Right cardiac atrium (tissue), 5 donors: ENCODE data around the gene MPDZ. TPM values are rescaled to one million over a fixed set of nuclear protein-coding genes. Genes with fewer than 3 reads are reported as not detected.

ENCODE experiments used
- ATAC-seq, 2 donors: fragments of 200-7000 bp; cut with Tn5 transposase; one replicate each; pipeline versions ENCODE4 v1.8.0 to v1.9.1; 2020; ENCODE audit warnings: moderate library complexity in 2 of 2, mild to moderate bottlenecking in 1 of 2
- DNase-seq, 3 donors: peaks; one replicate each; pipeline ENCODE4 v3.0.0-alpha.2; 2020
- H3K27ac ChIP-seq: one replicate; pipeline ENCODE4 v1.5.1; 2013; ENCODE audit warnings: mild to moderate bottlenecking, low read length, control low read depth, moderate library complexity
- H3K27me3 ChIP-seq: one replicate; pipeline ENCODE4 v1.6.1; 2013; ENCODE audit not compliant: control insufficient read depth, insufficient read depth
- H3K4me1 ChIP-seq: one replicate; pipeline ENCODE4 v1.6.1; 2013; ENCODE audit warnings: low read length; ENCODE audit not compliant: control insufficient read depth, insufficient read depth
- H3K4me3 ChIP-seq: one replicate; pipeline ENCODE4 v1.5.1; 2013; ENCODE audit warnings: low read length, control low read depth
- H3K9me3 ChIP-seq: one replicate; pipeline ENCODE4 v1.6.1; 2013; ENCODE audit warnings: low read length; ENCODE audit not compliant: control insufficient read depth
- WGBS: extraction: QIAGEN DNeasy Blood & Tissue Kit; methylation state at CpG from one replicate; pipeline ENCODE4 v1.1.7; 2013; 5-methylcytosine and 5-hydroxymethylcytosine counted together
- intact Hi-C, 4 donors: fragments of 100-400 bp; cut with DNase I; formaldehyde crosslinking; loops; one replicate each; pipeline versions ENCODE4 v1.11.0 to v1.14.0; 2022 to 2023
- polyA plus RNA-seq: library from polyadenylated mRNA; stranded (reverse); fragments of 200-250 nt; gene quantifications from one replicate; pipeline ENCODE4 v1.2.3, GENCODE V29; 2013
- total RNA-seq, 4 donors: library from RNA; stranded (reverse); fragmentation: NEBNext Ultra II Directional; extraction: Animal tissue kit (Norgen Biotek cat#: 25700); gene quantifications; one replicate each; pipeline ENCODE4 v1.2.1, GENCODE V29; 2021
- donor health status: healthy with polysubstance abuse.
- donor health status: DM: no; HTN: yes; CAD: no.
- donor health status: DM: no; HTN: no; CAD: no.
- donor health status: DM: no; HTN: yes; CAD: no; lungs with severe emphysema.
- donor health status: DM: yes; HTN: yes; CAD: no.

The MPDZ gene
- total and polyA plus RNA-seq, 5 donors: 29.1 to 84.3 (median 67.1) TPM

DNA sequence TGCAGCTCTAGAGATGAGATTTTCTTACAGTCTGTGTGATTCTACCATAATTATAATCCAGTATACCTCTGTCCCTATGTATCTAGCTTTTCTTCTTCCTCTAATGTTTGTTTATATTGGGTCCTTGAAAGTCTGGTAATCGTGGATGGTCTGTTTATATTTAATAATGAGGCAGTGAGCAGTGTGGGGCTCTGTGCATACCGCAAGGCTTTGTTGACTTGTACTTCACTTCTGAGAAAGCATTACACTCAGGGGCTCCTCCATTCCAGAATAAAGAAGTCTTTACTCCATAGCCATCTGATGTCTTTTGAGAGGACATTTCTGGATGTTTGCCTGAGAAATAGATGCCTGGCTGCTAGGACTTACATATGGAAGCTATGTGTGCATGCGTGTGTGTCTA lies 4.5 kb upstream of the MPDZ start:
- 69% methylated on average over 3 of the region's 3 CpGs for WGBS
- no peak for ATAC-seq
- DNase-seq: no peak
- Histone ChIP-seq H3K27me3 (no peaks in the 10 kb centered on the region), H3K4me3 (no peak overlapping the region), H3K4me1 (no peaks in the 10 kb centered on the region), H3K9me3 (no peaks in the 10 kb centered on the region), H3K27ac (no peak overlapping the region)
- intact Hi-C loops: no loop called here

- Histone ChIP-seq H3K27me3 (no peaks in the 10 kb centered on the region), H3K27ac (no peak overlapping the region), H3K9me3 (no peaks in the 10 kb centered on the region), H3K4me3 (no peak overlapping the region), H3K4me1 (no peaks in the 10 kb centered on the region)
- no peak for DNase-seq
- intact Hi-C loops: no loop called here
- ATAC-seq: no peak
Measured at GRCh38 chr9:13282998-13283397, 3.5 kb upstream of the MPDZ start.

DNA sequence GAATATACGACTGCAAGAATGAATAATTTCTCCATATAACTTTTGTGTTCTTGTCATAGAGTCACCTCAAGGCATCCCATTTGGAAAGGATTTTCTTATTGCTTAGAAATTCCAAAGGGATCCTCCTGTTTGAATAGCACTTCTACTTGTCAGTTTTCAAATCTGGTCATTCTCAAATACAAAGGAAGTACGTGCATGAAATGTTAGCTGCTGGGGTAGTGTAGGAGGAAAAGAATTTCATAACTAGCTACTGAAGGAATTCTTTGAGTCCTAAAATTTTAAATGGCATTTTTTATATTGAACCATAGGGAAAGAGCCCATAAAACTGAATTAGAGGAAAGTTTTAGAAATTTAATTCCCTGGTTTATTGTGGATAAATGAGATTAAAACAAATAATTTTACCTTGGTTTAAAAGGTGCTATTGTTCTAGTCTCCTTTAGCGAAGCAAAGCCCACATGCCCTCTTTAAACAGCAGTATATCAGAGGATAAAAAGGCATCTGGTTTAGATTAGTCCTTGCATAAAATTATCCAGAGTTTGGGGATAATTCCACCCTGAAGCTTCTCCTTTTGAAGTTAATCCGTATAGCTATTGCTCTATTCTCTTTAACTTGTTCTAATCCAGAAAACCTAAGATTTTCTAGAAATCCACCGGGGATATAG lies 2.0 kb upstream of the MPDZ start:
- H3K9me3 ChIP-seq: no peaks in the 10 kb centered on the region
- no peak for ATAC-seq
- intact Hi-C loops: no loop called here
- no peak overlapping the region for H3K27ac ChIP-seq
- H3K27me3 ChIP-seq: no peaks in the 10 kb centered on the region
- DNase-seq: no peak
- H3K4me1 ChIP-seq: no peaks in the 10 kb centered on the region
- WGBS: 89% methylated on average over 5 of the region's 5 CpGs
- no peak overlapping the region for H3K4me3 ChIP-seq

DNA sequence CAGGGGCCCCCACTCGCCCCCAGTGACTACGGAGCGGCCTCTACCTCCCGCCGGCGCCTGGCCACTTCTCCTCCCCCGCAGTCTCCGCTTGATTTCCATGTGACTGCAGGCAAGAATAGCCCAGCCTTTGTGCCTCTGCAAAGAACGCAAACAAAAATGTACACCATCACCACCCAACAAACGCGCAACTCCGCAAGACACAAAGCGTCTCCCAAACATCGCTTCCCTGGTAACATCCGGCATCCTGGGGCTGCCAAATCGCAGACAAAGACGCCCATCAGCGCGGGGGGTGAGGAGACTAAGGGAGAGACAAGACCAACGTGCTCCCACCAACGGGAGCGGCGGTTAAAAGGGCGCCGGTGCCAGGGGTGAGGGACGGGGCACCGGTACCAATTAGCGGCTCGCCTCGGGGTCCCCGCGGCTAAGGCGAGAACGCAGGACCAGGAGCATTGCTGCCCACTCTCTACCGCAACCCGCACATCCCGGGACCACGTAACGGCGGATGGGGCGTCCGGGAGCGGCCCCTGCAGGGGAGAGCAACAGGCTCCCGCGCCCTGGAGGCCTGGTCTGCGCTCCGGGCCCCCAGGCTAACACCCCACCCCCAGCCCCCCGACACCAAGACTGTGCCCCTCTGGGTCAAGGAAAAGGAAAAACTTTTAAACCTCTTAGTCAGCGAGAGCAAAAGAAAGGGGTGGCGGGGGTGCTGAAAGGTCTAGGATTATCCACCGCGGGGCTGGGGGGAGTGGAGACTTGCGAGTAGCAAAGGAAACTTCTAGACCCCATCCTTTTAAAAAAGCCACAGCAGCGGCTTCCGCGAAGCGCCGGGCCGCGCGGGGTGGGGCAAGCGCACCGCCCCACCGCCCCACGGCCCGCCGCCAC lies 885 bp downstream of the MPDZ start:
- WGBS: under 1% methylated on average over 67 of the region's 67 CpGs
- intact Hi-C loops: no loop called here
- ATAC-seq: peak; percentile 72 to 74

DNA sequence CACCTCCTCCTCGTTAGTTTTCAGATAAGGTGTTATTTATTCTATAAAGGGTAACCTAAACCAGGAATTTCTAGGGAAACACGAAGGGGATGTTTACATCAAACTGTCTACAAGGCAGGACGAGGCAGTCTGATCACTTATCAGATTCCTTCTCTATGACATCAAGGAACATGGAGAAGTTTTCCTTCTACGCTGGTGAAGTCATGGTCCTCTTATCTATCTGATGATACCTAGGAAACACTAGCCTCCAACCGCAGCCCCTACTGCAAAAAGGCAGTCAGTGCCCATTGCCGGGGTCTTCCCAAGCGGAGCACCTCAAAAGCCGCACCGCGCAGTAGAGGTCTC lies 1.5 kb downstream of the MPDZ start:
- H3K4me1 ChIP-seq: peaks cover 2% of the 10 kb centered on the region
- ATAC-seq: peak in 1 of 2 donors; percentile 38

More for the DNA sequence above, 885 bp downstream of the MPDZ start:
- Histone ChIP-seq H3K4me3 (peak overlapping the region; percentile 84), H3K27me3 (no peaks in the 10 kb centered on the region), H3K27ac (peak overlapping the region; percentile 76), H3K9me3 (no peaks in the 10 kb centered on the region), H3K4me1 (peaks cover 2% of the 10 kb centered on the region)
- DNase-seq: peak; percentile 67 to 81 (median 75)

DNA sequence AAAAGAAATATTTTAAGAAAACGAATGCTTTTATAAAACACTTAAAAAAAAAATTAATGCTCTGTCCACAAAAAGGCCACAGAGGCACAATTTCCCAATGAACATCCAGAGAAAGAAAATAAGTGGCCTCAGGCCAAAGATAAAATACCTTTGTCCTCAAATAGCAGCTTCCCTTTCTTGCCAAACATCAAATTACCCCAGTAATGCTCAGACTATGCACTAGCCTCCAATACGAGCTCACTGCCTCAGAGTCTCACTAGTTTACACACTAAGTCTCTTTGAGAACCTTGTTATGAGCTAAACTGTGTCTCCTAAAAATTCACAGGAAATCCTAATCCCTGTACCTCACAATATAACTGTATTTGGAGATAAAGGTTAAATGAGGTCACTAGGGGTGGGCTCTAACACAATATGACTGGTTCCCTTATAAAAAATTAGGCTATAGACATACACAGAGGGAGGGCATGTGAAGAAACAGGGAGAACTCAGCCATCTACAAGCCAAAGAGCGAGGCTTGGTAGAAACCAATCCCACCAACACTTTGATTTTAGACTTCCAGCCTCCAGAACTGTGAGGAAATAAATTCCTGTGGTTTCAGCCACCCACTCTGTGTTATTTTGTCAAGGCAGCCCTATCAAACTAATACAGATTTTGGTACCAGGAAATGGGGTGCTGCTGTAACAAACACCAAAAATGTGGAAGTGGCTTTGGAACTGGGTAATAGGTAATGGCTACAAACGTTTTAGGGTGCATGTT lies 4.4 kb downstream of the MPDZ start:
- WGBS: 40% methylated on average over 4 of the region's 4 CpGs
- ATAC-seq (peak in 1 of 2 donors; percentile 9), DNase-seq (no peak)
- Histone ChIP-seq H3K27ac (peak overlapping the region; percentile 45), H3K27me3 (no peaks in the 10 kb centered on the region), H3K9me3 (no peaks in the 10 kb centered on the region), H3K4me1 (peaks cover 2% of the 10 kb centered on the region), H3K4me3 (no peak overlapping the region)
- intact Hi-C loops: no loop called here

More for the DNA sequence above, 1.5 kb downstream of the MPDZ start:
- Histone ChIP-seq H3K9me3 (no peaks in the 10 kb centered on the region), H3K4me3 (peak overlapping the region; percentile 84), H3K27ac (peak overlapping the region; percentile 76), H3K27me3 (no peaks in the 10 kb centered on the region)
- DNase-seq: no peak
- intact Hi-C loops: no loop called here
- WGBS: 14% methylated on average over 10 of the region's 10 CpGs

DNA sequence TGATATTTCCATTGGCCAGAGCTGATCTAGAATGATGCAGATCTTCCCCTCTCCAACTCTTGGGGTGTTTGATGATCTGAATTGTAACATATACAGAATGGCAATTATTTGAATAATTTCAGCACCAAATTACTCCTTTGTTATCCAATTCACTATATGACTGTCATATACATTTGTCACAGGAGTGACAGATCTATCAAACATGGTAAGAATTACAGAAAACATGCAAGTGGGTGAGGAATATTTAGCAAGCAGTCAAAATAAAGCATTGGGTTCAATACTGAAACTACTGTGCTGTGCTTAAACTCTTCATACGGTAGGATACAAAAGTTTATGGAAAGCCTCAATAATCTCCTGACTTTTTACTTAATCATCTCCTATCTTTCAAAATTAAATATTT lies 8.8 kb downstream of the MPDZ start:
- Histone ChIP-seq H3K4me1 (peaks cover 2% of the 10 kb centered on the region), H3K9me3 (no peaks in the 10 kb centered on the region), H3K27me3 (no peaks in the 10 kb centered on the region), H3K4me3 (no peak overlapping the region), H3K27ac (no peak overlapping the region)
- DNase-seq: no peak
- 70% methylated on average over 1 of the region's 1 CpG for WGBS
- intact Hi-C loops: no loop called here
- no peak for ATAC-seq

DNA sequence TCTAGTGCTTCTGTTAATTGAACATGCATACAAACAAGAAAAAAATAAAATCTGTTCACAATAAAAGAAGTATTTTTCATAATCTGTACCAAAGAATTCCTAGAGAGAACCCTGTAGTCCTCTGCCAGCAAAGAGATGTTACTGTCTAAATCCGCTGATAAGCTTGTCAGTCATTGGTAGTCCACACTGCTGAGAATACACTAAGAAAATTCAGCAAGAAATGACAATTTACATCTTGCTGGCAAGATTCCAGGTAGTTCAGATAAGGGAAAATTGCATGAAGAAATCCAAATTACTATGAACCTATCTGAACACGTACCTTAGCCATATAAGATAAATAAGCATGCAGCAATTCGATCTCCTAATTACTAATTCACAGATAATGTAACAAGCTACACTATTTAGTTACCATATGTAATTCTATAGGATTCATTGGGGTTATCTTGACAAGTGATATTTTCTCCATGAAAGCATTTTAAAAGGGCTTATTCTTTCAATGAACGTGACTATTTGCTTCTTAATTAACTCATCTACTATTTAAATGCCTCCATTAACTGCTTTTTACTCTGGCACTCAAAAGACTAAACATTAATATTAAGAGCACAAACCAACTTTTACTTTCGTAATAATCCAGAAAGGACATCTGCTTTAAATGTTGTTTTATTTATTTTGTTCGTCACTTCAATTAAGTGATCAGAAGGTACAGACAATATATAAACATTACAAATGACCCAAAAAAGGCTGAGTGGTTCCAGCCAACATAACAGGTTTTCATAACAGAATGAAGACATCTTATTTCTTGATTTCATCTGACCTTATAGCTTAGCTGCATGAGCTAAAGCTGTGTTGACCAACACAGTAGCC lies 9.7 kb downstream of the MPDZ start:
- no peaks in the 10 kb centered on the region for H3K27me3 ChIP-seq
- no peaks in the 10 kb centered on the region for H3K9me3 ChIP-seq
- ATAC-seq (no peak), DNase-seq (no peak)
- peaks cover 2% of the 10 kb centered on the region for H3K4me1 ChIP-seq
- no peak overlapping the region for H3K4me3 ChIP-seq
- intact Hi-C loops: no loop called here
- no peak overlapping the region for H3K27ac ChIP-seq
- WGBS: 61% methylated on average over 6 of the region's 6 CpGs

- no peak overlapping the region for H3K4me3 ChIP-seq
- no peaks in the 10 kb centered on the region for H3K27me3 ChIP-seq
- H3K4me1 ChIP-seq: peaks cover 2% of the 10 kb centered on the region
- ATAC-seq (peak in 1 of 2 donors; percentile 19), DNase-seq (no peak)
- H3K27ac ChIP-seq: no peak overlapping the region
- 55% methylated on average over 7 of the region's 7 CpGs for WGBS
- intact Hi-C loops: no loop called here
- H3K9me3 ChIP-seq: no peaks in the 10 kb centered on the region
Measured at GRCh38 chr9:13268469-13268868, 11.0 kb downstream of the MPDZ start.

DNA sequence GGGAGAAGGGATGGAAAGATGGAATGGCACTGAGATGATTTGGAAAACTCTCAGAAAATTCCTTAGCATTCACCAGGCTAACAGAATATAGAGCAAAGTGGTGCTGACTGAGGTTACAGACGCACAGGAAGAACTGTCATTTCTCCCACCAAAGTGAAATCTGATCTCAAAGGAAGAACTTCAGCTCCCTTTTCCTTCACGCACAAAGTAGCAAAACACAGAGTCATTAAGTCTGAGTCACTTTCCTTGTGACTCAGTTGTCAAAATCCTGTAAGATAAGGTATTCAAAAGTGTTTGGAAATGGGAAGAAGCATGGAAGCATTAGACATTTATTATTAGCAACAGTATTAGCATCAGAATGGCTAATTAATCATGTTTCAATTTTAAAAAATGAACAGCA lies 11.7 kb downstream of the MPDZ start:
- intact Hi-C loops: no loop called here

More for the DNA sequence above, 11.7 kb downstream of the MPDZ start:
- Histone ChIP-seq H3K4me3 (no peak overlapping the region), H3K27ac (no peak overlapping the region), H3K9me3 (no peaks in the 10 kb centered on the region), H3K4me1 (peaks cover 2% of the 10 kb centered on the region), H3K27me3 (no peaks in the 10 kb centered on the region)
- WGBS: 37% methylated on average over 2 of the region's 2 CpGs
- ATAC-seq: peak; percentile 64 to 94
- no peak for DNase-seq
